GM19239 (cell line): ENCODE results near the gene EOGT.
A peak's percentile ranks its signal among the peaks of the same experiment; 100 is the strongest.

Experiments used
- DNase-seq: peaks from one replicate; pipeline ENCODE4 v3.0.0; 2011; ENCODE audit warnings: low spot score; ENCODE audit not compliant: insufficient read length
- FAIRE-seq: peaks from 2 replicates; lab custom pipeline; 2011; peaks lifted over from hg19 to GRCh38; lab: Jason Lieb, UNC

Gene EOGT

GRCh38 chr3:69013253-69014021, at the start of gene EOGT:
Gene EOGT, minus strand, starts transcription at chr3:69013684. Its CDS starts 3,838 bp downstream, at chr3:69009846.
- DNase-seq: peak; percentile 80
- FAIRE-seq: peak; percentile 23

GRCh38 chr3:69059688-69060087, 46.2 kb upstream of the EOGT start:
- FAIRE-seq: no peak
- no peak for DNase-seq

DNA sequence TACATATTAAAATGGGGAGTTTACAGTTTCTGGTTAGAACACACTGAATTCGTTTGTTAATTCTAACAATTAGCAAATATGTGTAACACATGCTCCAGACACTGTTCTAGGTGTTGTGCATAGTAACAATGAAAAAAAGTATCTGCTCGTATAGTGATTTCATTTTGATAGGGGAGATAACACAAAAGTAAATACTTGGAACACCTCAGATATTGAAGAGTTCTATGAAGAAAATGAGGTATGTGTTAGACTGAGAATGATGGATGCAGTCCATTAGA, 45.4 kb upstream of the EOGT start:
- no peak for DNase-seq
- FAIRE-seq: no peak

GRCh38 chr3:69058180-69058946, 44.9 kb upstream of the EOGT start:
- FAIRE-seq (peak; percentile 93), DNase-seq (no peak)

- FAIRE-seq: no peak
- DNase-seq: no peak
These were observed 39.0 kb upstream of the EOGT start for GRCh38 chr3:69052472-69052898.

DNA sequence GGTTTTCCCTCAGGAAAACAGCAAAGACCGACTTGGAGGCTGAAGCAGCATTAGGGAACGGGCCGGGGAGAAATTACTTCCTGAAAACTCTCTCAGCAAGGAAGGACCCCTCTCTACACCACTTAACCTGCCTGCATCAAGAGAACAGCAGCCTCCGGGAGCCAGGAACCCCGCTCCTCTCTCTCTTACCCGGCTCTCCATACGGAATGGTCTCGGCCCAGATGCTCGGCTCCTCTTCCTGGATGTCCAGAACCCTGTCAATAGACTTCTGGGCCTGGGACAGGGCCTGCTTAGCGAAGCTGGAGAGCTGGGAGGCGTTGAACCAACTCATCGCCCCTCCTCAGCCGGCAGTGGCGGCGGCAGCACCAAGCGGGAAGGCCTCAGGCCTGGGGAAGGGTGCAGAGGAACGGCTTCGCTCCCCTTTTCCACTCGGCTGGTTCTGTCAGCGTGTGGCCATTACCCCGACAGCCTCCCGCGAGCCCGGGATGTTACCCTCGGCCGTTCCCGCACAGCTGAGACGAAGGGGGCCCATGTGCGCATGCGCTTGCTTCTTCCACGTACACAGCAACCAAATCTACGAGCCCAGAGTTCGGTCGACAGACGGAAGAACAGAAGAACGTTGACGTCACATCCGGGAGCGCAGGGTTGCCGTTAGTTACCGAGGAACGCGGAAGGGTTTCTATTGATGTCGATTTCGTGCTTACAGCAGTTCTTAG, 38.4 kb upstream of the EOGT start, which contains the start of gene TMF1:
TSS of gene TMF1 (minus strand) at position 578 of the 716 bp plus-strand sequence. CDS start at position 331, 247 bp downstream.
- peak; percentile 70 for DNase-seq
- FAIRE-seq: peak; percentile 100

DNA sequence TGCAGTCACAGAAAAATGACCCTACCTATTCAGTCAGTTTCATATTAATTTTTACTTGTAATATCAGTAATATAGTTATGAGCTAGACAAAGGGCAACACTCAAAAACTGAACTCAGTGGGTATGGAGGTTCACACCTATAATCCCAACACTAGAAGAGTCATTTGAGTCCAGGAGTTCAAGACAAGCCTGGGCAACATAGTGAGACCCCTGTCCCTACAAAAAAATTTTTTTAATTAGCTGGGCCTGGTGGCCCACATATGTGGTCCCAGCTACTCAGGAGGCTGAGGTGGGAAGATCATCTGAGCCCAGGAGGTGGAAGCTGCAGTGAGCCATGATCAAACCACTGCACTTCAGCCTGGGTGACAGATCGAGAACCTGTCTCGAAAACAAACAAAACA, 35.5 kb upstream of the EOGT start:
- no peak for FAIRE-seq
- no peak for DNase-seq

DNA sequence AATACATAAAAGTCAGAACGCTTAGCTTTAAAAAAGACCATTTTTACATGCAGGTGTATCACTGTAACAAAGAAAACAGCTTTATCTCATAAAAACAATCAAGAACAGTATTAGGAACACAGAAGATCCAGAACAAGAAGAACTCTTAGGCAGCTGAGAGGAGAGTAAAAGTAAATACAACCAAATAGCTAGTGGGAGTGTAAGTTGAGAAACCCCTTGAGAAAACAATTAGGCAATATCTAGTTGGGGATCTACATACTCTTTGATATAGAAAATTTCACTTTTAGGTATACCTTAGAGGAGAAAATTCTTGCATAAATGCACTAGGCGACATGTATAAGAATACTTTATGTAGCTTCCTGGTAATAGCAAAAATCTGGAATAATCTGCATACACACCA, 31.1 kb upstream of the EOGT start:
- FAIRE-seq: no peak
- no peak for DNase-seq

- DNase-seq (no peak), FAIRE-seq (no peak)
These were observed 20.0 kb upstream of the EOGT start for GRCh38 chr3:69033470-69033869.

DNA sequence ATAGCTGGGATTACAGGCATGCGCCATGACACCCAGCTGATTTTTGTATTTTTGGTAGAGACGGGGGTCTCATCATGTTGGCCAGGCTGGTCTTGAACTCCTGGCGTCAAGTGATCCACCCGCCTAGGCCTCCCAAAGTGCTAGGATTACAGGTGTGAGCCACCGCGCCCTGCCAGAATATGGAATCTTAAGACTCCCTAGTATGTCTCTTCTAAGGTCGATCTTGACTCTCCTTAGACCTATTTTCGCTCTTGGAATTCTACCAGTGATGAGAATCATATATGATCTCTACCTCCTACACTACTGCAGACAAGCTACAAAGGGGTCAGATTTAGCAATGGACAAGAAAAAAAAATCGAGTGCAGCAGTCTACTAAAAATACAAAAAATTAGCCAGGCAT, 19.3 kb upstream of the EOGT start:
- FAIRE-seq: no peak

DNA sequence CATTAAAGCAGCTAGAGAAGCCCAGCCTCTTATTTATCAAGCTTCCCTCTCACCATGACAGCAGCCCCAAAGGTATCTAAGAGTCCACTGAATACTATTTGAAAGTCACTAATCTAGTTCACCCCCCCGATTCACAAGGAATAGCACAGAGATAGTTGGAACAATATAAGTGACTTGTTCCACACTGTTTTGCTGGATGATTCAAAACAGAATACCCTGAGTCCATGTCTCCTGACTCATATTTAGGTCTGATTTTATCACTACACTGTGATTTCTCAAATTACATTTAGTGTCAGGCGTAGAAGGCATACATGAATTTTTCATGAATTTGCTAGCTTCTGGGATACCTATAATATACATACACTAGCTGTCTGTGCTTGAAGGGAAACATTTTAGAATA, 18.7 kb upstream of the EOGT start:
- DNase-seq: no peak
- no peak for FAIRE-seq

More for the DNA sequence above, 19.3 kb upstream of the EOGT start:
- no peak for DNase-seq

GRCh38 chr3:69031635-69032034, 18.2 kb upstream of the EOGT start:
- no peak for DNase-seq
- no peak for FAIRE-seq

- DNase-seq (no peak), FAIRE-seq (no peak)
These were observed 7.4 kb upstream of the EOGT start for GRCh38 chr3:69020857-69021256.

DNA sequence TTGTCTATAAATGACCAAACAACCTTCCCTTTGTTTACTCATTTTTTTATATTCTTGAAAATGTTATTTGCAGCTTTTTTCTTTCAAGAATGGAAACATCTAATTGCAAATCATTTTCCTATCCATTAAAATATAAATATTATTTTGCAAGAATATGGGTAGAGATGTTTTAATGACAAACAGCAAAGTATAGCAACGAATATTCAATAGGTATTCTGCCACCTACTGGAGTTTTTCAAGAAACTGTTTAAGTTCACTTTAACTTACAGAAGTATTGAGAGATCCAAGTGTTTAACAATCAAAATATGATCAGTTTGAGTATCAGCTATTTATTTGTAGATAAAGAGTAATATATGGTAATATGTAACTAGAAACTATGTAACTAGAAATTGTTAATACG, 6.9 kb upstream of the EOGT start:
- no peak for DNase-seq
- peak; percentile 18 for FAIRE-seq

DNA sequence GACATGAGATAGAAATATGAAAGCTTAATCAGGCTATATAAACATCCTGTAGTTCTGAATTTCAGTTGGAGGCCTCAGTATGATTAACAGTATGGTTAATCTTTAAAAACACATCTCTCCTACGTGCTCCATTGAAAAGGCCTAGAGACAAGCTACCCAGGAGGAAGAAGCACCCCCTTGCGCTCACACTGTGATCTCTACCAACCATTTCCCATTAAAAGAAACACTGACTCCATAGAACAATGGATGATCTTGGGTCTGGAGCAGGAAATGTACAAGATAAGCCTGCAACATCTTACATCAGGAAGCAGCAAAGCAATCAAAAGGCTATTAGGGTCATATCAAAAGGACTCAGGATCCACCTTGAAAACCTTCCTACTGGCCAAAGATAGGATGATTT, 3.4 kb upstream of the EOGT start:
- DNase-seq: no peak
- FAIRE-seq: no peak

GRCh38 chr3:69016102-69016501, 2.6 kb upstream of the EOGT start:
- FAIRE-seq: no peak
- DNase-seq: no peak

- no peak for DNase-seq
- peak; percentile 61 for FAIRE-seq
These were observed 617 bp upstream of the EOGT start for GRCh38 chr3:69014022-69014580.

GRCh38 chr3:69012800-69013252, 658 bp downstream of the EOGT start:
- FAIRE-seq: no peak

GRCh38 chr3:69012100-69012799, 1.2 kb downstream of the EOGT start:
- FAIRE-seq: no peak
- no peak for DNase-seq

More at GRCh38 chr3:69012800-69013252, 658 bp downstream of the EOGT start:
- DNase-seq: peak; percentile 32
